ENCODE data around the gene BLZF1. TPM values are rescaled to one million over a fixed set of nuclear protein-coding genes. Genes with fewer than 3 reads are reported as not detected.
"Not testable (repeated sequence)": the region's sequence is repeated elsewhere in the genome, so short reads cannot be mapped to it uniquely, and the experiment has no call there.

BLZF1 gene
- total and polyA plus RNA-seq, 10 of the 15 experiments (the other 5 are each of a cell fraction or from before 2014, with no cell fraction given): 5.1 to 11.9 (median 9.0) TPM

GRCh38 chr1:169330927-169331326 is 37.1 kb upstream of the BLZF1 start:
- no peak for ATAC-seq
- RAD21 ChIA-PET (ENCODE audit: unreplicated experiment): no interaction called here
- BruUV-seq (replicated peaks): no TSS peak

GRCh38 chr1:169334727-169335126 is 33.3 kb upstream of the BLZF1 start:
- intact Hi-C loops (cut with micrococcal nuclease; ENCODE audit: unreplicated experiment): not testable (repeated sequence)

More at GRCh38 chr1:169330927-169331326, 37.1 kb upstream of the BLZF1 start:
- Histone ChIP-seq H2AFZ (ENCODE audit: control insufficient read depth, low read depth, low read length) (no peak overlapping the region), H3K9ac (ENCODE audit: control insufficient read depth, insufficient read depth, low read length) (no peak overlapping the region), H3K79me2 (ENCODE audit: control insufficient read depth, insufficient read depth, low read length) (no peaks in the 10 kb centered on the region), H3K4me3 (no peak overlapping the region), H3K36me3 (ENCODE audit: control insufficient read depth in 2 of 2, insufficient read depth in 2 of 2, low read length in 1 of 2) (no peaks in the 10 kb centered on the region), H3K9me3 (replicated peaks; ENCODE audit: control insufficient read depth, insufficient read depth, low read length) (no peaks in the 10 kb centered on the region), H3K27ac (ENCODE audit: control insufficient read depth, insufficient read depth) (no peak overlapping the region), H3K4me2 (ENCODE audit: control insufficient read depth, insufficient read depth) (no peak overlapping the region), H3K4me1 (ENCODE audit: control insufficient read depth, insufficient read depth, low read length) (no peaks in the 10 kb centered on the region), H3K27me3 (replicated peaks in 1 of 2; ENCODE audit: control insufficient read depth in 2 of 2, insufficient read depth in 2 of 2, low read length in 1 of 2) (no peaks in the 10 kb centered on the region), H4K20me1 (ENCODE audit: control insufficient read depth, insufficient read depth) (no peaks in the 10 kb centered on the region)
- TF ChIP-seq RUNX3 (IDR thresholded peaks at IDR 0.05; ENCODE audit: low read length): no peak
- no peak for TF ChIP-seq BCL11A (IDR thresholded peaks at IDR 0.05; ENCODE audit: low read depth, low read length)
- TF ChIP-seq MTA3 (IDR thresholded peaks at IDR 0.05; ENCODE audit: borderline replicate concordance, low read length): no peak
- TF ChIP-seq HCFC1 (IDR thresholded peaks at IDR 0.05; ENCODE audit: low read length): no peak
- no peak for TF ChIP-seq E2F4 (IDR thresholded peaks at IDR 0.05; ENCODE audit: low read depth, low read length)
- no peak for TF ChIP-seq YY1 (IDR thresholded peaks at IDR 0.05; ENCODE audit: low read depth, low read length)
- TF ChIP-seq SUPT20H (IDR thresholded peaks at IDR 0.05; ENCODE audit: borderline replicate concordance, control insufficient read depth, low read depth, low read length): no peak
- no peak for TF ChIP-seq IRF3 (IDR thresholded peaks at IDR 0.05)
- TF ChIP-seq ZBTB33 (IDR thresholded peaks at IDR 0.05): no peak
- no peak for TF ChIP-seq ZNF622 (IDR thresholded peaks at IDR 0.05)
- TF ChIP-seq ATF7 (IDR thresholded peaks at IDR 0.05; ENCODE audit: low read depth): no peak
- TF ChIP-seq SRF (IDR thresholded peaks at IDR 0.05; ENCODE audit: low read depth in 2 of 2, low read length in 2 of 2): no peak
- no peak for TF ChIP-seq TCF12 (IDR thresholded peaks at IDR 0.05; ENCODE audit: low read depth, low read length)
- TF ChIP-seq RBBP5 (conservative IDR thresholded peaks at IDR 0.05): no peak
- no peak for TF ChIP-seq WRNIP1 (IDR thresholded peaks at IDR 0.05; ENCODE audit: borderline replicate concordance, low read depth, low read length)
- no peak for FAIRE-seq
- SMC1A ChIA-PET (ENCODE audit: uncharacterized antibody, unreplicated experiment): interaction anchor here (2.1 kb wide), 1 partner anchor 17 kb away, joined by 9 read pairs; no protein-coding TSS in a partner anchor
- POLR2A ChIA-PET: no interaction called here
- CTCF ChIA-PET: no interaction called here
- no peak for DNase-seq (ENCODE audit: low read depth, low spot score)
- in situ Hi-C loops (cut with MboI) (no loop called here), intact Hi-C loops (cut with micrococcal nuclease; ENCODE audit: unreplicated experiment) (no loop called here)
- WGBS (ENCODE audit: insufficient coverage, insufficient replicate concordance, low lambda C conversion rate, missing lambda C conversion rate): 90% methylated on average over 2 of the region's 2 CpGs

More at GRCh38 chr1:169334727-169335126, 33.3 kb upstream of the BLZF1 start:
- WGBS (ENCODE audit: insufficient coverage, insufficient replicate concordance, low lambda C conversion rate, missing lambda C conversion rate): 72% methylated on average over 3 of the region's 3 CpGs
- RAD21 ChIA-PET (ENCODE audit: unreplicated experiment); H3K4me3 ChIP-seq; H3K36me3 ChIP-seq (ENCODE audit: control insufficient read depth in 2 of 2, insufficient read depth in 2 of 2, low read length in 1 of 2); H3K79me2 ChIP-seq (ENCODE audit: control insufficient read depth, insufficient read depth, low read length); H4K20me1 ChIP-seq (ENCODE audit: control insufficient read depth, insufficient read depth); ATAC-seq; BruUV-seq (replicated peaks); H3K9ac ChIP-seq (ENCODE audit: control insufficient read depth, insufficient read depth, low read length); in situ Hi-C loops (cut with MboI); H3K9me3 ChIP-seq (replicated peaks; ENCODE audit: control insufficient read depth, insufficient read depth, low read length); H3K27me3 ChIP-seq (replicated peaks in 1 of 2; ENCODE audit: control insufficient read depth in 2 of 2, insufficient read depth in 2 of 2, low read length in 1 of 2); SMC1A ChIA-PET (ENCODE audit: uncharacterized antibody, unreplicated experiment); H3K4me2 ChIP-seq (ENCODE audit: control insufficient read depth, insufficient read depth); FAIRE-seq; H2AFZ ChIP-seq (ENCODE audit: control insufficient read depth, low read depth, low read length); H3K27ac ChIP-seq (ENCODE audit: control insufficient read depth, insufficient read depth); DNase-seq (ENCODE audit: low read depth, low spot score); H3K4me1 ChIP-seq (ENCODE audit: control insufficient read depth, insufficient read depth, low read length): not testable (repeated sequence)
- POLR2A ChIA-PET: interaction anchor here (0.6 kb wide), 1 partner anchor 1170 kb away, joined by 4 read pairs; no protein-coding TSS in a partner anchor
- CTCF ChIA-PET: interaction anchor here (1.1 kb wide), 1 partner anchor 23 kb away, joined by 3 read pairs; no protein-coding TSS in a partner anchor

Data from GM12878 (cell line).